ENCODE measurements around the gene EYS. TPM values are rescaled to one million over a fixed set of nuclear protein-coding genes. Genes with fewer than 3 reads are reported as not detected.

Gene EYS
- total RNA-seq, 3 donors from 2014 or later, result 1.3 to 2.9 TPM; not detected in 1

- intact Hi-C loops (cut with DNase I; ENCODE audit: low total_unique reads), result no loop called here
- H3K4me1 ChIP-seq, result no peaks in the 10 kb centered on the region
- H3K36me3 ChIP-seq, result no peaks in the 10 kb centered on the region
- no peak overlapping the region for H3K4me3 ChIP-seq
- H3K27ac ChIP-seq, result no peak overlapping the region
- no peaks in the 10 kb centered on the region for H3K27me3 ChIP-seq
- no peak for DNase-seq (ENCODE audit: low spot score in 2 of 2)
- peaks cover 4 to 6% of the 10 kb centered on the region in 2 donors for H3K9me3 ChIP-seq
- TF ChIP-seq POLR2AphosphoS5 (IDR thresholded peaks at IDR 0.05) (no peak), POLR2A (IDR thresholded peaks at IDR 0.05) (no peak), CTCF (IDR thresholded peaks at IDR 0.05) (no peak)
These were observed 1584.2 kb downstream of the EYS start for GRCh38 chr6:64122712-64123375.

GRCh38 chr6:64121011-64121565, 1585.9 kb downstream of the EYS start:
- Histone ChIP-seq H3K27ac (no peak overlapping the region), H3K9me3 (peaks cover 4 to 14% of the 10 kb centered on the region in 2 donors), H3K4me1 (no peaks in the 10 kb centered on the region), H3K27me3 (no peaks in the 10 kb centered on the region), H3K4me3 (no peak overlapping the region), H3K36me3 (no peaks in the 10 kb centered on the region)
- DNase-seq (ENCODE audit: low spot score in 2 of 2), result no peak
- intact Hi-C loops (cut with DNase I; ENCODE audit: low total_unique reads), result no loop called here
- TF ChIP-seq CTCF (IDR thresholded peaks at IDR 0.05) (no peak), POLR2A (IDR thresholded peaks at IDR 0.05) (no peak), POLR2AphosphoS5 (IDR thresholded peaks at IDR 0.05) (no peak)

GRCh38 chr6:64113704-64114103, 1593.3 kb downstream of the EYS start:
- H3K4me1 ChIP-seq, result no peaks in the 10 kb centered on the region
- DNase-seq (ENCODE audit: low spot score in 2 of 2), result no peak
- H3K36me3 ChIP-seq, result no peaks in the 10 kb centered on the region
- H3K4me3 ChIP-seq, result no peak overlapping the region
- intact Hi-C loops (cut with DNase I; ENCODE audit: low total_unique reads), result no loop called here
- no peak overlapping the region for H3K27ac ChIP-seq
- no peaks in the 10 kb centered on the region for H3K27me3 ChIP-seq
- peaks cover 4 to 14% of the 10 kb centered on the region in 2 donors for H3K9me3 ChIP-seq
- no peak for TF ChIP-seq POLR2A (IDR thresholded peaks at IDR 0.05)
- no peak for TF ChIP-seq CTCF (IDR thresholded peaks at IDR 0.05)
- no peak for TF ChIP-seq POLR2AphosphoS5 (IDR thresholded peaks at IDR 0.05)

- intact Hi-C loops (cut with DNase I; ENCODE audit: low total_unique reads), result no loop called here
- Histone ChIP-seq H3K36me3 (no peaks in the 10 kb centered on the region), H3K27ac (no peak overlapping the region), H3K4me1 (no peaks in the 10 kb centered on the region), H3K4me3 (no peak overlapping the region), H3K9me3 (no peaks in the 10 kb centered on the region), H3K27me3 (no peaks in the 10 kb centered on the region)
- no peak for TF ChIP-seq CTCF (IDR thresholded peaks at IDR 0.05)
- TF ChIP-seq POLR2AphosphoS5 (IDR thresholded peaks at IDR 0.05), result no peak
- no peak for TF ChIP-seq POLR2A (IDR thresholded peaks at IDR 0.05)
- no peak for DNase-seq (ENCODE audit: low spot score in 2 of 2)
These were observed 1603.0 kb downstream of the EYS start for GRCh38 chr6:64104051-64104450.

- Histone ChIP-seq H3K27ac (no peak overlapping the region), H3K9me3 (no peaks in the 10 kb centered on the region), H3K4me1 (no peaks in the 10 kb centered on the region), H3K4me3 (no peak overlapping the region), H3K27me3 (no peaks in the 10 kb centered on the region), H3K36me3 (no peaks in the 10 kb centered on the region)
- intact Hi-C loops (cut with DNase I; ENCODE audit: low total_unique reads), result no loop called here
- DNase-seq (ENCODE audit: low spot score in 2 of 2), result no peak
- TF ChIP-seq POLR2A (IDR thresholded peaks at IDR 0.05), result no peak
- TF ChIP-seq CTCF (IDR thresholded peaks at IDR 0.05), result no peak
- TF ChIP-seq POLR2AphosphoS5 (IDR thresholded peaks at IDR 0.05), result no peak
These were observed 1603.5 kb downstream of the EYS start for GRCh38 chr6:64103480-64103879.

Measured in breast epithelium (tissue), 4 donors.